ENCODE results near the gene PITPNM1.
A peak's percentile ranks its signal among the peaks of the same experiment; 100 is the strongest.
"Not testable (repeated sequence)": the region's sequence is repeated elsewhere in the genome, so short reads cannot be mapped to it uniquely, and the experiment has no call there.

PITPNM1 gene

DNA sequence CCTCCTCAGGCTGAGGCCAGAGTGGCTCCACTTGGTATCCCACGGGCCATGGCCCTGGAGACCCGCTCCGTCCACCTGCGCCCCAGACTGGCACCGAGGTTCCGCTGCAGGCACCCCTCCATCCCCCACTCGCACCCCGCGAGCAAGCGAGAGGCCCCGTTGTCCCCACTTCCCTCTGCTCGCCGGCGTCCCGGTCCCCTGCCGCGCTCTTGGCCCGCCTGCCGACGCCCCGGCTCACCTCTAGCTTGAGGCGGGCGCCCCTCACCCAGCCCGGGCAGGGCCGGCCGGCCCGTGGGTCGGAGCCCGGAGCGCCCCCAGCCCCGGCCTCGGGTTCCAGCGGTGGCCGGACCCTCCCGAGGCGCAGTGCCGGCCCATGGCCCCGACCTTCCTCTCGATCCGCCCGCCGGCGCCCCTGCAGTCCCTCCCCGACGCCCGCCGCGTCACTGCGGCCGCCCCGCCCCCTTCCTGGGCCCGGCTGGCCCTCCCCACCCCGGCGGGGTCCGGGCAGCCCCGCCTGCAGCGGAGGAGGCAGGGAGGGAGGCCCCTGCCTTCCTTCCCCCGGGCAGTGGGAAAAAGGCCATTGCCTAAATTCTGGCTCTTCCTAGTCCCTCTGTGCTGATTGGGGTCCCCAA lies at the start of gene PITPNM1:
Gene PITPNM1, minus strand, starts transcription at position 414 of the 632 bp plus-strand sequence. CDS start 1,183 bp downstream, outside the sequence.
- in situ Hi-C loops (cut with MboI; ENCODE audit: low sequenced_read_pairs) = no loop called here
- peaks cover 29% of the 10 kb centered on the region for H3K36me3 ChIP-seq (replicated peaks)
- H3K27me3 ChIP-seq (ENCODE audit: low read depth) = no peaks in the 10 kb centered on the region
- no peaks in the 10 kb centered on the region for H3K9me3 ChIP-seq
- peaks cover 35% of the 10 kb centered on the region for H3K4me1 ChIP-seq
- peak within 1 kb of the TSS; percentile 68 for H3K4me3 ChIP-seq
- peak; percentile 55 to 84 for DNase-seq (ENCODE audit: low spot score in 2 of 2)

DNA sequence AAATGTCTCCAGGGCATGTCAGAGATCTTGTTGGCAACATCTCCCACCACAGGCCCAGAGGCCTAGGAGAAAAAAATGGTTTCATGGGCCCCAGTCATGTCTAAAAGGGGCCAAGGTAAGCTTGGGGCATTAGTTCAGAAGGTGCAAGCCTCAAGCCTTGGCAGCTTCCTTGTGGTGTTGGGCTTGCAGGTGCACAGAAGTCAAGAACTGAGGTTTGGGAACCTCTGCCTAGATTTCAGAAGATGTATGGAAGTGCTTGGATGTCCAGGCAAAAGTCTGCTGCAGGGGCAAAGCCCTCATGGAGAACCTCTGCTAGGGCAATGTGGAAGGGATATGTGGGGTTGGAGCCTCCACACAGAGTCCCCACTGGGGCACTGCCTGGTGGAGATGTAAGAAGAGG lies 46.5 kb upstream of the PITPNM1 start:
- H3K4me3 ChIP-seq; H3K4me1 ChIP-seq; H3K36me3 ChIP-seq (replicated peaks); DNase-seq (ENCODE audit: low spot score in 2 of 2); in situ Hi-C loops (cut with MboI; ENCODE audit: low sequenced_read_pairs); H3K27me3 ChIP-seq (ENCODE audit: low read depth): not testable (repeated sequence)
- H3K9me3 ChIP-seq = peaks cover 18% of the 10 kb centered on the region

DNA sequence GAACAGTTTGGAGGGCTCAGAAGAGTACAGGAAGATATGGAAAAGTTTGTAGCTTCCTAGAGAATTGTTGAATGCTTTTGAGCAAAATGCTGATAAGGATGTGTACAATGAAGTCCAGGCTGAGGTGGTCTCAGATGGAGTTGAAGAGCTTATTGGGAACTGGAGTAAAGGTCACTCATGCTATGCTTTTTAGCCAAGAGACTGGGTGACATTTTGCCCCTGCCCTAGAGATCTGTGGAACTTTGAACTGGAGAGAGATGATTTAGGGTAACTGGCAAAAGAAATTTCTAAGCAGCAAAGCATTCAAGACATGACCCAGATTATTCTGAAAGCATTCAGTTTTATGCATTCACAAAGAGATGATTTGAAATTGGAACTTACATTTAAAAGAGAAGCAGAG lies 46.0 kb upstream of the PITPNM1 start:
- Histone ChIP-seq H3K36me3 (replicated peaks) (no peaks in the 10 kb centered on the region), H3K27me3 (ENCODE audit: low read depth) (no peaks in the 10 kb centered on the region), H3K4me1 (no peaks in the 10 kb centered on the region), H3K4me3 (no peak overlapping the region), H3K9me3 (peaks cover 18% of the 10 kb centered on the region)
- no peak for DNase-seq (ENCODE audit: low spot score in 2 of 2)
- in situ Hi-C loops (cut with MboI; ENCODE audit: low sequenced_read_pairs) = no loop called here

DNA sequence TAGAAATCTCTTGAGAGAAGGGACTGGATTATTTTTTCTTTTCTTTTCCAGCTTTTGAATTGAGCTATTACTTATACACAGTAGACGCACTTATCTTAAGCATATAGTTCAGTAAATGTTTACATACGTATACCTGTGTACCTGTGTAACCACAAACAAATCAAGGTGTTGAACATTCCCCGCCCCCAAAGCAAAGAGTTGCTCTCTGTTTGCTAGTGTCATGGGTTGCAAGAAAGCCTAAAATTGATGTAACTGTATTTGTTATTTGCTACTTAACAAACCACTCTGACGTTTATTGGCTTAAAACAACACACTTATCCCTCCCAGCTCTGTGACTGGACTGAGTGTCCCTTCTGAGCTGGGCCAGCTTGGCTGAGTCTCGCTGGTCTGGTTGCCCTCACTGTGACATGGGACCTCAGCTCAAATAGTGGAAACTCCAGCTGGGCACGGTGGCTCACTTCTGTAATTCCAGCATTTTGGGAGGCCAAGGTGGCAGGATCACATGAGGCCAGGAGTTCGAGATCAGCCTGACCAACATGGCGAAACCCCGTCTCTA lies 43.5 kb upstream of the PITPNM1 start:
- in situ Hi-C loops (cut with MboI; ENCODE audit: low sequenced_read_pairs) = no loop called here
- Histone ChIP-seq H3K9me3 (peaks cover 18% of the 10 kb centered on the region), H3K4me3 (no peak overlapping the region), H3K27me3 (ENCODE audit: low read depth) (no peaks in the 10 kb centered on the region), H3K4me1 (no peaks in the 10 kb centered on the region), H3K36me3 (replicated peaks) (no peaks in the 10 kb centered on the region)
- DNase-seq (ENCODE audit: low spot score in 2 of 2) = no peak

DNA sequence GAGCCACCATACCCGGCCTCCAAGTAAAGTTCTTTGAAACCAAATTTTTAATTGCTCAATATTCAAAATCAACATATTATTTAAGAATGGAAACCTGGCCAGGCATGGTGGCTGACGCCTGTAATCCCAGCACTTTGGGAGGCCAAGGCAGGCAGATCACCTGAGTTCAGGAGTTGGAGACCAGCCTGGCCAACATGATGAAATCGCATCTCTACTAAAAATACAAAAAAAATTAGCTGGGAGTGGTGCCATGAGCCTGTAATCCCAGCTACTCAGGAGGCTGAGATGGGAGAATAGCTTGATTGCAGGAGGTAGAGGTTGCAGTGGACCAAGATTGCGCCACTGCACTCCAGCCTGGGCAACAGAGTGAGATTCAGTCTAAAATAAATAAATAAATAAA lies 42.9 kb upstream of the PITPNM1 start:
- H3K9me3 ChIP-seq = peaks cover 18% of the 10 kb centered on the region
- H3K36me3 ChIP-seq (replicated peaks); H3K4me3 ChIP-seq; H3K4me1 ChIP-seq; in situ Hi-C loops (cut with MboI; ENCODE audit: low sequenced_read_pairs); DNase-seq (ENCODE audit: low spot score in 2 of 2); H3K27me3 ChIP-seq (ENCODE audit: low read depth): not testable (repeated sequence)

DNA sequence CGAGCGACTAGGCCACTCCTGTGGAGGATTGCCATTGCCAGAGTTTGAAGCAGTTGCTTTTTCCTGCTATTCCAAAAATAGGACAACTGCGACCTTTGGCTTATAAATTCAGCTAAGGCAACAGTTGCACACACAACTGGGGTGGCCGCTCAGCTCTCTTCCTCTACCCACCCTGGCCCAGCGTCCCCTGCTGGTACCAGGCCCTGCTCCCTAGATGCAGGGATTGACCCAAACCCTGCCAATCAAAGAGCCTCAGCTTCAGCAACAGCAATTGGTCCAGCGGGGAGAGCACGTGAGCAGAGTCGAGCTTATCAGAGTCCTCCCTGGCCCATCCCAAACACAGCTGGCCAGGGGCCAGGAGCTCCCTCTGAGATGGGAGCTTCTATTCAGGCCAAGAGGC lies 40.1 kb upstream of the PITPNM1 start:
- H3K4me3 ChIP-seq = no peak overlapping the region
- H3K9me3 ChIP-seq = peaks cover 2% of the 10 kb centered on the region
- no peaks in the 10 kb centered on the region for H3K4me1 ChIP-seq
- peak in 1 of 2 experiments; percentile 52 for DNase-seq (ENCODE audit: low spot score in 2 of 2)
- H3K36me3 ChIP-seq (replicated peaks) = no peaks in the 10 kb centered on the region
- no peaks in the 10 kb centered on the region for H3K27me3 ChIP-seq (ENCODE audit: low read depth)
- in situ Hi-C loops (cut with MboI; ENCODE audit: low sequenced_read_pairs) = no loop called here

DNA sequence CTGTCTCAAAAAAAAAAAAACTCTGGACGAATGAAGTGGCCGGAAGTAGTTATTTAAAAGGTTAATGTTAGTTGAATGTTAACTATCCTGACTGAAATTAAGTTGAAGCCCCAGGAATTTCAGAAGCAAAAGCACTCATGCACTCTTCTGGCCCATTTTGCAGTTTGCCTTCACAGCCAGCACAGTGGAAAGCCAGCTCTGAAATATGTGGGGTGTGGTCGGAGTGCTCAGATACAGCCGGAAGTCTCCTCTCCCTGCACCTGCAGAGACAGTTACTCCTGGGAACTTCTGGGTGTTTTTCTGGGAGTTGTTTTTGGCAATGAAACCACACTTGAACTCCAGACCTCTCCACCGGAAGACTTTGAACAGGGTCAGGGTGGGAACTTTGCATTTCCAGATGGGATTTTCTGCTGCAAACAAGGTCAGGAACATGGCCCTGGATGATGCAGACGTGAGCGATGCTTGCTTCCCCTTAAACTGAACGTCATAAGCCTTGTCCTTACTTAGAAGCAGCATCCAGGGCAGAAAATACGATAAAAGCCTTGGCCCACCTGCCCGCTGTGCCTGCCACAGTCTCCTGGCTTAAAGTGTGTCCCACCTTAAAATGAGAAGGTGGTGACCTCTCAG lies 39.6 kb upstream of the PITPNM1 start:
- H3K4me1 ChIP-seq = no peaks in the 10 kb centered on the region
- no peaks in the 10 kb centered on the region for H3K27me3 ChIP-seq (ENCODE audit: low read depth)
- no peak overlapping the region for H3K4me3 ChIP-seq
- no peaks in the 10 kb centered on the region for H3K36me3 ChIP-seq (replicated peaks)
- in situ Hi-C loops (cut with MboI; ENCODE audit: low sequenced_read_pairs) = no loop called here
- no peaks in the 10 kb centered on the region for H3K9me3 ChIP-seq
- no peak for DNase-seq (ENCODE audit: low spot score in 2 of 2)

DNA sequence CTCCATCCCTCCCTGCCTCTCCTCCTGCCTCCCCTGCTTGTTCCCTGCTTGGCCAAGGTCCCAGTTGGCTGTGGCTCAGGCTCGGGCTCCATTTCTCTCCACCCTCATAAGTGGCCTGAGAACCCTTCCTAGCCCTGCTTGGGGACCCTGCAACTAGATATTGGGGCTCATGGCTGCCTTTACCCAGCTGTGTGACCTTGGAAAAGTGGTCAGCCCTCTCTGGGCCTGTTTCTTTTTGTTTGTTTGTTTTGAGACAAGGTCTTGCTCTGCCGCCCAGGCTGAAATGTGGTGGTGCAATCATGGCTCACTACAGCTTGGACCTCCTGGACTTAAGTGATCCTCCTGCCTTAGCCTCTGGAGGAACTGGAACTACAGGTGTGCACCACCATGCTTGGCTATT lies 38.4 kb upstream of the PITPNM1 start:
- in situ Hi-C loops (cut with MboI; ENCODE audit: low sequenced_read_pairs) = no loop called here
- no peak for DNase-seq (ENCODE audit: low spot score in 2 of 2)

DNA sequence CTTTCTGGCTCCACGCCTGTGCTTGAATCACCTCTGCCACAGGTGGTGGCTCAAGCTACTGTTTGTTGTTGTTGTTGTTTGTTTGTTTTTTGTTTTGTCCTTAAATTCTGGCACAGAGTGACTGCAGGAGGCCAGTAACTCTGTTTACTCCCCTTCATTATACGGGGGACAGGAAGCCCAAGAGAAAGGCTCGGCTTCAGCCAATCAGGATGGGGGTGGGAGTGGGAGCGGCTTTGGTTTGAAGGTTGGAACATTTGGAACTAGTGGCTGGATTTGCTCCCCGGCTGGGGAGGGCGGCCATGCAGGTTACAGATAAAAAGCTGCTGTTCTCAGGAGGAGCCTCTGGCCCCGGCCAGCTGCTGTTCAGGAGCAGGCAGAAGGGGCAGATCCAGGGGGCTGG lies 37.8 kb upstream of the PITPNM1 start:
- H3K4me3 ChIP-seq = no peak overlapping the region
- no peaks in the 10 kb centered on the region for H3K4me1 ChIP-seq
- DNase-seq (ENCODE audit: low spot score in 2 of 2) = no peak
- H3K36me3 ChIP-seq (replicated peaks) = no peaks in the 10 kb centered on the region
- H3K27me3 ChIP-seq (ENCODE audit: low read depth) = no peaks in the 10 kb centered on the region
- in situ Hi-C loops (cut with MboI; ENCODE audit: low sequenced_read_pairs) = no loop called here
- H3K9me3 ChIP-seq = no peaks in the 10 kb centered on the region

More for the DNA sequence above, 38.4 kb upstream of the PITPNM1 start:
- no peaks in the 10 kb centered on the region for H3K4me1 ChIP-seq
- H3K36me3 ChIP-seq (replicated peaks) = no peaks in the 10 kb centered on the region
- H3K27me3 ChIP-seq (ENCODE audit: low read depth) = no peaks in the 10 kb centered on the region
- no peaks in the 10 kb centered on the region for H3K9me3 ChIP-seq
- H3K4me3 ChIP-seq = no peak overlapping the region

DNA sequence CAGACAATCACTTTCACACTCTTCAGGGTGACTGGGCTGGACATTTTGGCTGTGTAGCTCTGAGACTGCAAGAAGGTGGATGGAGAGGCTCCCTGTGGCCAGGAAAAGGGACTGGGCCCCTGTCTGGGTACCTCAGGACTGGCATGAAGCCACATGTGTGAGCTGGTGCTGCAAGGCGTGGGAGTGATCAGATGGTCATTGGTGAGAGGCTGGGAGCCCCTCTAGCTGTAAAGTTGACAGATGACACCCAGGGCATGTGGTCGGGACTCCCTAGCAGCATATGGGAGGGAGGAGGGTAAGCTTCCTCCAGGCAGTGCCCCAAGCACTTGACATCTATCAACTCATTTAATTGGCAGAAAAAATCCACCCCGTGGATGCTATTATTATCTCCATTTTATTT lies 37.0 kb upstream of the PITPNM1 start:
- Histone ChIP-seq H3K9me3 (no peaks in the 10 kb centered on the region), H3K4me3 (no peak overlapping the region), H3K36me3 (replicated peaks) (no peaks in the 10 kb centered on the region), H3K27me3 (ENCODE audit: low read depth) (no peaks in the 10 kb centered on the region), H3K4me1 (no peaks in the 10 kb centered on the region)
- DNase-seq (ENCODE audit: low spot score in 2 of 2) = no peak
- in situ Hi-C loops (cut with MboI; ENCODE audit: low sequenced_read_pairs) = no loop called here

DNA sequence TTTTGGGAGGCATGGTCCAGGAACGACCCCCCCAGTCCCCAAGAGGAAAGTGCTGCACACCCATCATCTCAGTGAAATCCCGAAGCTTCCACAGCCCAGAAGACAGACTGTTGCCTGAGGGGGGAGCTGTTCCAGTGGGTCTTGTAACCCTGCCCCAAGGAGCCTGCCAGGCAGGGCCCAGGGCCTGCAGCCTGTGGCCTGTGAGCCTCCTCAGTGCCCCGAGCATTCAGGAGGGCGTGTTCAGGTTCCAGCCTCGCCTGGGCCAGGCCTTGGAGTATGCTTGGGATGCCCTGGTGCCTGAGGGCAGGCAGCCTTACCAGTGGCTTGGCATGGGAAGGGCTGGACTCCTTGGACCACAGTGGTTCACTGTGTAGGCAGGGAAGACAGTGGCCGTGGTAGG lies 36.0 kb upstream of the PITPNM1 start:
- Histone ChIP-seq H3K9me3 (no peaks in the 10 kb centered on the region), H3K36me3 (replicated peaks) (no peaks in the 10 kb centered on the region), H3K27me3 (ENCODE audit: low read depth) (no peaks in the 10 kb centered on the region), H3K4me1 (no peaks in the 10 kb centered on the region), H3K4me3 (no peak overlapping the region)
- in situ Hi-C loops (cut with MboI; ENCODE audit: low sequenced_read_pairs) = no loop called here
- DNase-seq (ENCODE audit: low spot score in 2 of 2) = no peak

DNA sequence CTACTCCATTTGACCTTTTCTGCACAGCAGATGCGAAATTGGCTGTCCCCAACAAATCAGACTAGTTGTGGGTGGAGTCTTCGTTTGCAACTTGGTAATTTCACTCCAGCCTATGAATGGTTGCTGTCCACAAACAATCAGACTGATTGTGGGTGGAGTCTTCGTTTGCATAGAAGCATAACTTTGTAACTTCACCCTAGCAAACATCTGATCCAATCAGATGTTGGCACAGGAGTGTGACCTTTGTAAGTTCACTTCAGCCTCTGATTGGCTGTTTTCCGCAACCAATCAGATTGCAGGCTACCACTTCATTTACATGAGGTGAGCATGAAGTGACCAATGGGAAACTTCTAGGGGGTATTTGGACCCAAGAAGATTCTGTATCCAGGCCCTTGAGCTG lies 34.4 kb upstream of the PITPNM1 start:
- H3K27me3 ChIP-seq (ENCODE audit: low read depth) = no peaks in the 10 kb centered on the region
- H3K4me3 ChIP-seq = no peak overlapping the region
- in situ Hi-C loops (cut with MboI; ENCODE audit: low sequenced_read_pairs) = no loop called here
- no peaks in the 10 kb centered on the region for H3K36me3 ChIP-seq (replicated peaks)
- no peak for DNase-seq (ENCODE audit: low spot score in 2 of 2)
- H3K4me1 ChIP-seq = no peaks in the 10 kb centered on the region
- H3K9me3 ChIP-seq = peaks cover 9% of the 10 kb centered on the region; the same call in 1 of the 2 replicates

DNA sequence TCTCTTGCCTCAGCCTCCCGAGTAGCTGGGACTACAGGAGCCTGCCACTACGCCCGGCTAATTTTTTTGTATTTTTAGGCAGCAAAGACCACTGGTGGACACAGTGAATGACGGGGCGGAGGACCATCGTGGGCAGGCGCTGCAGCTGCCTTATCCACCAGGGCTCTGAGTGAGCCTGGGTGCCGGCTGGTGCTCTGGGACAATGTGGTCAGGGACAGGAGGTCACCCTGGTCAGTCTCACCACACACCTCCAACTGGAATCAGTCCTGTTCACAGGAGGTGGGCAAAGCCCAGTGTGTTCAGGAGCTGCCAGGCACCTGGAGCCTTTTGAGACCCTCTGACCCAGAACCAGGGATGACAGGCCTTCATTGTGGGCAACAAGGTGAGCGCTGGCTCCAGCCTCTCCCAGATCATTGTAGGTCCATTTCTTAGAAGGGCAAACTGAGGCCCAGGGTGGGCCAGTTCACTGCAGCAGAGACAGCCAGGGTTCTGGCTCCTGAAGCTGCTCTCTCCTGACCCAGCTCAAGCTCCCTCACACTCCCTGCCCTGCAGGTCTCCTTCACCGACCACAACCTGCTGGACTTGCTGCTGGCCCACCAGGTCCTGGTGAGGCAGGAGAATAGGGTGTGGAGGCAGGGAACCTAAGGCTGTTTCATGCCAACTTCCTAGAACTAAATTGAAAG lies 33.8 kb upstream of the PITPNM1 start:
- no peaks in the 10 kb centered on the region for H3K27me3 ChIP-seq (ENCODE audit: low read depth)
- no peak for DNase-seq (ENCODE audit: low spot score in 2 of 2)
- peaks cover 12% of the 10 kb centered on the region; the same call in 1 of the 2 replicates for H3K9me3 ChIP-seq
- H3K4me1 ChIP-seq = no peaks in the 10 kb centered on the region
- no peaks in the 10 kb centered on the region for H3K36me3 ChIP-seq (replicated peaks)
- H3K4me3 ChIP-seq = no peak overlapping the region
- in situ Hi-C loops (cut with MboI; ENCODE audit: low sequenced_read_pairs) = no loop called here

DNA sequence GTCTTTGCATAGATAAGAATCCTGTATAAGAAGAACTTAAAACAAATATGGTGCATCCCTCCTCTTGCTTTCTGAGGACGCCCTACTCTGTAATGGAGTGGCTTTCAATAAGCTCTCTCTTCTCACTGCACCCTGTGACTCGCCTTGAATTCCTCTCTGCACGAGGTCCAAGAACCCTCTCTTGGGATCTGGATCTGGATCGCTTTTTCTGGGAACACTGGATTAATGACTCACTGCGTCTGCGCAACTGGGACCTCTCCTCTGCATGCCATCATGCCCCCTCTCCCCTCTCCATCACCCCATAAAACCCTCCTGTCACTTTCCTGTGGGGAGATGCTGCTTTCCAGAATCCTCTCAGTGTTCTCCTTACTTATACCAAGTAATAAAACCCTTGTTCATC lies 33.1 kb upstream of the PITPNM1 start:
- no peak for DNase-seq (ENCODE audit: low spot score in 2 of 2)
- Histone ChIP-seq H3K4me1 (no peaks in the 10 kb centered on the region), H3K9me3 (peaks cover 16% of the 10 kb centered on the region), H3K36me3 (replicated peaks) (no peaks in the 10 kb centered on the region), H3K4me3 (no peak overlapping the region), H3K27me3 (ENCODE audit: low read depth) (no peaks in the 10 kb centered on the region)
- in situ Hi-C loops (cut with MboI; ENCODE audit: low sequenced_read_pairs) = no loop called here

Data from HAP-1 (cell line).